NCI-H2196 (cell line): ENCODE results near the gene HYAL2.
A peak's percentile ranks its signal among the peaks of the same experiment; 100 is the strongest.
"Not testable (repeated sequence)": the region's sequence is repeated elsewhere in the genome, so short reads cannot be mapped to it uniquely, and the experiment has no call there.

Experiments used
- DNase-seq: peaks from one replicate; lab custom pipeline; 2025; ENCODE audit not compliant: unreplicated experiment; lab: John Stamatoyannopoulos, UW

The HYAL2 gene

GRCh38 chr3:50272911-50273688 is 49.4 kb downstream of the HYAL2 start:
- peak; percentile 77 for DNase-seq

DNA sequence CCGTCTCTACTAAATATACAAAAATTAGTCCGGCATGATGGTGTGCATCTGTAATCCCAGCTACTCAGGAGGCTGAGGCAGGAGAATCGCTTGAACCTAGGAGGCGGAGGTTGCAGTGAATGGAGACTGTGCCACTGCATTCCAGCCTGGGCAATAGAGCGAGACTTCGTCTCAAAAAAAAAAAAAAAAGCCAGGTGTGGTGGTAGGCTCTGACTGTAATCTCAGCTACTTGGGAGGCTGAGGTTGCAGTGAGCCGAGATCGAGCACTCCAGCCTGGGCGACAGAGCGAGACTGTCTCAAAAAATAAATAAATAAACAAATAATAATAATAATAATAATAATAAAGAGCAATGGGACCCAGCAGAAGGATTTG is 50.0 kb downstream of the HYAL2 start:
- DNase-seq, result not testable (repeated sequence)

DNA sequence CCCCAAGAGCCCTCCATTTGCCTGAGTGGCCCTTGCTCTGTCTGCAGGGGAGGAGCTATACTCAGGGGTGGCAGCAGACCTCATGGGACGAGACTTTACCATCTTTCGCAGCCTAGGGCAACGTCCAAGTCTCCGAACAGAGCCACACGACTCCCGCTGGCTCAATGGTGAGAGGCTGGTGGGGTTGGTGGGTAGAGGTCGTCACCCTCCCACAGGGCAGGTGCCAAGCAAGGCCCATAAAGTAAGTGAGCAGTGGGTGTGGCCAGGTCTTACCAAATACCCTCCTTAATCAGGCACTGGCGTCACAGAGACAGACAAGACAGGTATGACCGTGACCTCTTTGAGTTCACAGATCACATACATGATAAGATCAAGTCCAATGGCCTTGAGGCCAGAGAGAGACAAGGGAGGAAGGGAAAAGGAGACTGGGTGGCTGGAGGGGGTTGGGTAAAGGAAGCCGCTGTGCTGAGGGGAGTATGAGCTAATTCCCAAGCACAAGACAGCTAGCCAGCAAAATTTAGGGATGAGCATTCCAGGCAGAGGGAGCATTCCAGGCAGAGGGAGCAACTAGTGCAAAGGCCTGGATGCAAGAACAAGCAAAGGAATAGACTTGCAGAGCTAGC is 51.1 kb downstream of the HYAL2 start:
- no peak for DNase-seq

DNA sequence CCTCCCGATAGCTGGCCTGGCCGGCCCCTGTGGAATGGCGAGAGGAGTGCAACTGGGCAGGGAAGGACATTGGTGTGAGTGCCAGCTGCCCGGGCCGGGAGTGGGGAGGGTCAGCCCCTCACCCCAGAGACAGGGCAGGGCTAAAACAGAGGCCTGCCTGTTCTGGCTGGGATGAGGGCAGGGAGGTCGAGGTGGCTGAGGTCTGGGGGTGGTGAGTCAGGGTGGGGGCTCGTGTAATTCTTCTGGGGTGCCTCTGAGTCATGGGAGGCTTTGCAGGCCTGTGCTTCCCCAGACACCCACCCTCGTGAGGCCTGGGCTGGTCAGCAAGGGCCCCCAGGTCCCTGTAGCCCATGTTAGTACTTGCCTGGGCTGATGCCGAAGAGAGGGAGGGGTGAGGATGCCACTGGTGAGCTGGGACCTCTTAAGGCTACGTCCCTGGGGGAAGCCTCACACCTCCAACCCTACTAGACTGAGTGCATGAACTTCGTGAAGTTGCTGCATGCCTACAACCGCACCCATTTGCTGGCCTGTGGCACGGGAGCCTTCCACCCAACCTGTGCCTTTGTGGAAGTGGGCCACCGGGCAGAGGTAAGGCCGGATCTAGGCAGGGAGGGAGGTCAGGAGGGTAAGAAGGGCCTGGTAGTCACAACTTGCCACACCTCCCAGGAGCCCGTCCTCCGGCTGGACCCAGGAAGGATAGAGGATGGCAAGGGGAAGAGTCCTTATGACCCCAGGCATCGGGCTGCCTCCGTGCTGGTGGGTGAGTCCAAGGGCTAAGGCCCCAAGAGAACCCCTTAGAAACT is 51.9 kb downstream of the HYAL2 start:
- no peak for DNase-seq

- DNase-seq, result no peak
Observed at GRCh38 chr3:50269977-50270413, 52.5 kb downstream of the HYAL2 start.

GRCh38 chr3:50269460-50269859 is 53.1 kb downstream of the HYAL2 start:
- DNase-seq, result no peak

GRCh38 chr3:50268703-50269451 is 53.7 kb downstream of the HYAL2 start, which contains the start of gene SEMA3B:
TSS of gene SEMA3B (plus strand) at chr3:50269147. CDS start at chr3:50269241, 94 bp downstream.
- DNase-seq, result no peak

GRCh38 chr3:50268276-50268675 is 54.3 kb downstream of the HYAL2 start:
- no peak for DNase-seq
